Activated naive CD4-positive, alpha-beta T cell treated with Interleukin-2 at 50 U/mL for 16 hours (primary cell): Measurements from ENCODE around the gene IQCC.
A peak's percentile ranks its signal among the peaks of the same experiment; 100 is the strongest.

Experiments used
- DNase-seq: peaks from one replicate; pipeline ENCODE4 v3.0.0-alpha.2; 2020

The IQCC gene

GRCh38 chr1:32224285-32224684 is 18.8 kb downstream of the IQCC start:
- DNase-seq = no peak

GRCh38 chr1:32228771-32229170 is 23.3 kb downstream of the IQCC start:
- DNase-seq = no peak

- no peak for DNase-seq
Measured at GRCh38 chr1:32231843-32232432, 26.5 kb downstream of the IQCC start.

- no peak for DNase-seq
Measured at GRCh38 chr1:32232558-32233304, 27.3 kb downstream of the IQCC start.

- DNase-seq = no peak
Measured at GRCh38 chr1:32234792-32235191, 29.3 kb downstream of the IQCC start.

GRCh38 chr1:32239337-32239736 is 33.9 kb downstream of the IQCC start:
- DNase-seq = no peak

GRCh38 chr1:32239790-32240139 is 34.3 kb downstream of the IQCC start:
- DNase-seq = no peak

GRCh38 chr1:32240140-32240951 is 34.9 kb downstream of the IQCC start:
- peak; percentile 56 for DNase-seq

GRCh38 chr1:32241001-32241763 is 35.7 kb downstream of the IQCC start:
- no peak for DNase-seq

GRCh38 chr1:32242341-32242851 is 36.9 kb downstream of the IQCC start:
- no peak for DNase-seq

- DNase-seq = no peak
Measured at GRCh38 chr1:32246888-32247273, 41.4 kb downstream of the IQCC start, which contains the start of gene FAM167B. TSS of gene FAM167B (plus strand) at chr1:32247222. CDS start at chr1:32247422, 200 bp downstream.

GRCh38 chr1:32247452-32247851 is 42.0 kb downstream of the IQCC start:
- no peak for DNase-seq

- DNase-seq = peak; percentile 83
Measured at GRCh38 chr1:32247983-32248889, 42.8 kb downstream of the IQCC start.

GRCh38 chr1:32249831-32250525 is 44.5 kb downstream of the IQCC start:
- DNase-seq = peak; percentile 78

- peak; percentile 74 for DNase-seq
Measured at GRCh38 chr1:32250893-32251716, 45.6 kb downstream of the IQCC start, which contains the start of gene LCK. TSS of gene LCK (plus strand) at chr1:32251265. CDS start at chr1:32274330, 23,065 bp downstream.

GRCh38 chr1:32255072-32256071 is 49.9 kb downstream of the IQCC start:
- DNase-seq = no peak

- DNase-seq = no peak
Measured at GRCh38 chr1:32256473-32257226, 51.2 kb downstream of the IQCC start.

GRCh38 chr1:32257227-32257508 is 51.7 kb downstream of the IQCC start:
- no peak for DNase-seq
